Measurements from ENCODE around the gene CX3CR1. TPM values are rescaled to one million over a fixed set of nuclear protein-coding genes. Genes with fewer than 3 reads are reported as not detected.
"Not testable (repeated sequence)": the region's sequence is repeated elsewhere in the genome, so short reads cannot be mapped to it uniquely, and the experiment has no call there.

CX3CR1 gene
- total RNA-seq, 4 donors from 2014 or later = 0.25 to 0.49 (median 0.35) TPM

DNA sequence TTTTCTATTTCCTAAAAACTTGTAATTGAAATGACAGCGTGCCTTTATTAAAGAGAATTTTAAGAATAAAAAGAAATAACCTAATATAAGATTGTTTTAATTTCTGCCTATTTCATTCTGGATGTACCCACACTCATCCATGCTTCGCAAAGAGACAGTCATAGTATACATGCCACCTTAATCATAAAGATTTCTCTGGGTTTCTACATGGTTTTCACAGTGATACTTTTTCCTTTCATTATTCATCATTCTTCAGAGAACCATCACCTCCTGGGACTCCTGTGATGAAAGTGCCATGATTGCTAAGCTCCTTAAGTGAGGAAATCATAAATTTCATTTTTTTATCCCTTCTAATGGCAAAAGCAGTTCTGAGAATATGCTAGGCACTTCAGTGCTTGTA is 45.4 kb upstream of the CX3CR1 start:
- DNase-seq (no peak), ATAC-seq (no peak)
- no peaks in the 10 kb centered on the region for H3K4me1 ChIP-seq
- intact Hi-C loops (cut with DNase I; ENCODE audit: low total_unique reads) = no loop called here
- H3K27ac ChIP-seq = no peak overlapping the region
- in situ Hi-C loops (cut with MboI; ENCODE audit: low sequenced_read_pairs in 4 of 4) = no loop called here
- H3K36me3 ChIP-seq = no peaks in the 10 kb centered on the region
- no peaks in the 10 kb centered on the region for H3K9me3 ChIP-seq
- no peak overlapping the region for H3K4me3 ChIP-seq
- H3K27me3 ChIP-seq = no peaks in the 10 kb centered on the region
- TF ChIP-seq POLR2A (IDR thresholded peaks at IDR 0.05) = no peak
- TF ChIP-seq, protein P1, sequence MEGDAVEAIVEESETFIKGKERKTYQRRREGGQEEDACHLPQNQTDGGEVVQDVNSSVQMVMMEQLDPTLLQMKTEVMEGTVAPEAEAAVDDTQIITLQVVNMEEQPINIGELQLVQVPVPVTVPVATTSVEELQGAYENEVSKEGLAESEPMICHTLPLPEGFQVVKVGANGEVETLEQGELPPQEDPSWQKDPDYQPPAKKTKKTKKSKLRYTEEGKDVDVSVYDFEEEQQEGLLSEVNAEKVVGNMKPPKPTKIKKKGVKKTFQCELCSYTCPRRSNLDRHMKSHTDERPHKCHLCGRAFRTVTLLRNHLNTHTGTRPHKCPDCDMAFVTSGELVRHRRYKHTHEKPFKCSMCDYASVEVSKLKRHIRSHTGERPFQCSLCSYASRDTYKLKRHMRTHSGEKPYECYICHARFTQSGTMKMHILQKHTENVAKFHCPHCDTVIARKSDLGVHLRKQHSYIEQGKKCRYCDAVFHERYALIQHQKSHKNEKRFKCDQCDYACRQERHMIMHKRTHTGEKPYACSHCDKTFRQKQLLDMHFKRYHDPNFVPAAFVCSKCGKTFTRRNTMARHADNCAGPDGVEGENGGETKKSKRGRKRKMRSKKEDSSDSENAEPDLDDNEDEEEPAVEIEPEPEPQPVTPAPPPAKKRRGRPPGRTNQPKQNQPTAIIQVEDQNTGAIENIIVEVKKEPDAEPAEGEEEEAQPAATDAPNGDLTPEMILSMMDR (IDR thresholded peaks at IDR 0.05 in 4 of 5, conservative IDR thresholded peaks at IDR 0.05 in 1 of 5) = no peak

- Histone ChIP-seq H3K4me1 (no peaks in the 10 kb centered on the region), H3K36me3 (no peaks in the 10 kb centered on the region), H3K27me3 (no peaks in the 10 kb centered on the region), H3K27ac (no peak overlapping the region), H3K9me3 (no peaks in the 10 kb centered on the region), H3K4me3 (no peak overlapping the region)
- ATAC-seq (no peak), DNase-seq (no peak)
- TF ChIP-seq, protein P1 (IDR thresholded peaks at IDR 0.05 in 4 of 5, conservative IDR thresholded peaks at IDR 0.05 in 1 of 5) = no peak
- TF ChIP-seq POLR2A (IDR thresholded peaks at IDR 0.05) = no peak
- intact Hi-C loops (cut with DNase I; ENCODE audit: low total_unique reads) (no loop called here), in situ Hi-C loops (cut with MboI; ENCODE audit: low sequenced_read_pairs in 4 of 4) (no loop called here)
Observed at GRCh38 chr3:39323494-39323893, 43.7 kb upstream of the CX3CR1 start.

DNA sequence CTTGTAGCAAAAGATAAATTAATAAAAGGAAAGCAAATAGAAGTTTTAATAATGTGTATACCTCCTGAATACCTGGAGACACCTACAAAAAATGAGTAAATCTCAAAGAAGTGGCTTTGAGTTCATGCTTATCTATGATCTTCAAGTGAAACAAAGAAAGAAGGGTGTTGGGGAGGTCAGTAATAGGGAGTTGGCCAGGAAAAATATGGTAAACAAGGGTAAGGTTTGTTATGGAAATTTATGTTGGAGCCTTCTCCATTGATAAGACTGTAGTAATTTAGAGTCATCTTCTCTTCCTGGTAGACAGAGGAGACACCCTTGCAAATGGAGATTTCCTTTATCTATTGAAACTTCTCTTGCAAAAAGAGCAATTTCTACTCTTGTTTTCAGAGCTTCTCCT is 43.1 kb upstream of the CX3CR1 start:
- no peaks in the 10 kb centered on the region for H3K9me3 ChIP-seq
- in situ Hi-C loops (cut with MboI; ENCODE audit: low sequenced_read_pairs in 4 of 4) = no loop called here
- no peaks in the 10 kb centered on the region for H3K4me1 ChIP-seq
- H3K4me3 ChIP-seq = no peak overlapping the region
- intact Hi-C loops (cut with DNase I; ENCODE audit: low total_unique reads) = no loop called here
- H3K27me3 ChIP-seq = no peaks in the 10 kb centered on the region
- H3K36me3 ChIP-seq = no peaks in the 10 kb centered on the region
- DNase-seq (no peak), ATAC-seq (no peak)
- TF ChIP-seq, protein P1 (IDR thresholded peaks at IDR 0.05 in 4 of 5, conservative IDR thresholded peaks at IDR 0.05 in 1 of 5) = no peak
- TF ChIP-seq POLR2A (IDR thresholded peaks at IDR 0.05) = no peak
- H3K27ac ChIP-seq = no peak overlapping the region

- ATAC-seq; H3K27ac ChIP-seq; H3K4me1 ChIP-seq; intact Hi-C loops (cut with DNase I; ENCODE audit: low total_unique reads); DNase-seq; H3K9me3 ChIP-seq; H3K27me3 ChIP-seq; H3K4me3 ChIP-seq; in situ Hi-C loops (cut with MboI; ENCODE audit: low sequenced_read_pairs in 4 of 4); H3K36me3 ChIP-seq: not testable (repeated sequence)
Observed at GRCh38 chr3:39322209-39322715, 42.4 kb upstream of the CX3CR1 start.

DNA sequence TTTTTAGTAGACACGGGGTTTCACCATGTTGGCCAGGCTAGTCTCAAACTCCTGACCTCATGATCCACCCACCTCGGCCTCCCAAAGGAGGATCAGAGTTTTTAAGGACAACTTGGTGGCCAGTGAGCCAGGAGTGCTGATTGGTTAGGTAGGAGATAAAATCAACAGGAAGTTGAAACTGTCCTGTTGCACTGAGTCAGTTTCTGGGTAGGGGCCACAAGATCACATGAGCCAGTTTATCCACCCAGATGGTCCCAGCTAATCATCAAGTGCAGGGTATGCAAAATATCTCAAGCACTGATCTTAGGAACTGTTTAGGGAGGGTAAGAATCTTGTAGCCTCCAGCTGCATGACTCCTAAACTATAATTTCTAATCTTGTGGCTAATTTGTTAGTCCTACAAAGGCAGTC is 41.7 kb upstream of the CX3CR1 start:
- intact Hi-C loops (cut with DNase I; ENCODE audit: low total_unique reads); in situ Hi-C loops (cut with MboI; ENCODE audit: low sequenced_read_pairs in 4 of 4): not testable (repeated sequence)

GRCh38 chr3:39319249-39319648 is 39.4 kb upstream of the CX3CR1 start:
- H3K9me3 ChIP-seq = no peaks in the 10 kb centered on the region

More for the DNA sequence above, 41.7 kb upstream of the CX3CR1 start:
- H3K9me3 ChIP-seq, ATAC-seq, H3K27ac ChIP-seq, DNase-seq, H3K36me3 ChIP-seq, H3K4me3 ChIP-seq, H3K4me1 ChIP-seq, H3K27me3 ChIP-seq: not testable (repeated sequence)

More at GRCh38 chr3:39319249-39319648, 39.4 kb upstream of the CX3CR1 start:
- ATAC-seq (no peak), DNase-seq (no peak)
- H3K4me1 ChIP-seq = no peaks in the 10 kb centered on the region
- no peak overlapping the region for H3K27ac ChIP-seq
- TF ChIP-seq POLR2A (IDR thresholded peaks at IDR 0.05) = no peak
- TF ChIP-seq, protein P1 (IDR thresholded peaks at IDR 0.05 in 4 of 5, conservative IDR thresholded peaks at IDR 0.05 in 1 of 5) = no peak
- H3K27me3 ChIP-seq = no peaks in the 10 kb centered on the region
- in situ Hi-C loops (cut with MboI; ENCODE audit: low sequenced_read_pairs in 4 of 4) (no loop called here), intact Hi-C loops (cut with DNase I; ENCODE audit: low total_unique reads) (no loop called here)
- no peak overlapping the region for H3K4me3 ChIP-seq
- H3K36me3 ChIP-seq = no peaks in the 10 kb centered on the region
